ENCODE results near the gene SERPINA6. TPM values are rescaled to one million over a fixed set of nuclear protein-coding genes. Genes with fewer than 3 reads are reported as not detected.
"Not testable (repeated sequence)": the region's sequence is repeated elsewhere in the genome, so short reads cannot be mapped to it uniquely, and the experiment has no call there.

Gene SERPINA6
- total and polyA plus RNA-seq, 3 donors from 2014 or later: 1.8 TPM; not detected in 2

- 87 to 89% methylated on average over 2 of the region's 2 CpGs for WGBS, 2 donors
- no peak overlapping the region for H3K4me3 ChIP-seq
- TF ChIP-seq POLR2A (IDR thresholded peaks at IDR 0.05): no peak
- TF ChIP-seq CTCF (IDR thresholded peaks at IDR 0.05): no peak
- DNase-seq: no peak
- intact Hi-C loops (cut with DNase I; ENCODE audit: low total_unique reads): no loop called here
- H3K27me3 ChIP-seq: no peaks in the 10 kb centered on the region
- H3K36me3 ChIP-seq (ENCODE audit: low read depth, missing control alignments): no peaks in the 10 kb centered on the region
- H3K9me3 ChIP-seq: no peaks in the 10 kb centered on the region
- no peak overlapping the region for H3K27ac ChIP-seq
- no peaks in the 10 kb centered on the region for H3K4me1 ChIP-seq
Measured at GRCh38 chr14:94305620-94306019, 17.5 kb downstream of the SERPINA6 start.

- Histone ChIP-seq H3K9me3 (no peaks in the 10 kb centered on the region), H3K27me3 (no peaks in the 10 kb centered on the region), H3K4me1 (no peaks in the 10 kb centered on the region), H3K4me3 (no peak overlapping the region), H3K27ac (no peak overlapping the region), H3K36me3 (ENCODE audit: low read depth, missing control alignments) (no peaks in the 10 kb centered on the region)
- 77 to 86% methylated on average over 6 of the region's 6 CpGs for WGBS, 2 donors
- DNase-seq: no peak
- TF ChIP-seq POLR2A (IDR thresholded peaks at IDR 0.05) (no peak), CTCF (IDR thresholded peaks at IDR 0.05) (no peak)
- intact Hi-C loops (cut with DNase I; ENCODE audit: low total_unique reads): no loop called here
Measured at GRCh38 chr14:94304243-94304642, 18.9 kb downstream of the SERPINA6 start.

- no peak overlapping the region for H3K27ac ChIP-seq
- TF ChIP-seq POLR2A (IDR thresholded peaks at IDR 0.05) (no peak), CTCF (IDR thresholded peaks at IDR 0.05) (no peak)
- H3K4me1 ChIP-seq: no peaks in the 10 kb centered on the region
- H3K4me3 ChIP-seq: no peak overlapping the region
- no peaks in the 10 kb centered on the region for H3K9me3 ChIP-seq
- no peak for DNase-seq
- intact Hi-C loops (cut with DNase I; ENCODE audit: low total_unique reads): no loop called here
- 78 to 80% methylated on average over 7 of the region's 7 CpGs for WGBS, 2 donors
- no peaks in the 10 kb centered on the region for H3K36me3 ChIP-seq (ENCODE audit: low read depth, missing control alignments)
- H3K27me3 ChIP-seq: no peaks in the 10 kb centered on the region
Measured at GRCh38 chr14:94303111-94303510, 20.0 kb downstream of the SERPINA6 start.

GRCh38 chr14:94298130-94298529 is 25.0 kb downstream of the SERPINA6 start:
- H3K4me1 ChIP-seq: no peaks in the 10 kb centered on the region
- no peak overlapping the region for H3K4me3 ChIP-seq
- DNase-seq: no peak
- WGBS, 2 donors: 85 to 95% methylated on average over 15 of the region's 15 CpGs
- no peaks in the 10 kb centered on the region for H3K27me3 ChIP-seq
- H3K9me3 ChIP-seq: no peaks in the 10 kb centered on the region
- no peak for TF ChIP-seq CTCF (IDR thresholded peaks at IDR 0.05)
- no peak for TF ChIP-seq POLR2A (IDR thresholded peaks at IDR 0.05)
- intact Hi-C loops (cut with DNase I; ENCODE audit: low total_unique reads): no loop called here
- H3K27ac ChIP-seq: no peak overlapping the region
- H3K36me3 ChIP-seq (ENCODE audit: low read depth, missing control alignments): no peaks in the 10 kb centered on the region

- 60 to 91% methylated on average over 4 of the region's 4 CpGs for WGBS, 2 donors
- intact Hi-C loops (cut with DNase I; ENCODE audit: low total_unique reads): not testable (repeated sequence)
Measured at GRCh38 chr14:94296181-94296545, 27.0 kb downstream of the SERPINA6 start.

More at GRCh38 chr14:94296181-94296545, 27.0 kb downstream of the SERPINA6 start:
- not testable (repeated sequence) for H3K27me3 ChIP-seq; H3K4me3 ChIP-seq; H3K9me3 ChIP-seq; H3K27ac ChIP-seq; H3K36me3 ChIP-seq (ENCODE audit: low read depth, missing control alignments); DNase-seq; H3K4me1 ChIP-seq

Measured in testis (tissue), 3 donors.